ENCODE results near the gene EOLA1. TPM values are rescaled to one million over a fixed set of nuclear protein-coding genes. Genes with fewer than 3 reads are reported as not detected.

Gene EOLA1
- total and polyA plus RNA-seq, 2 of the 4 experiments (the other 2 are of a cell fraction) = 15.5 to 16.8 TPM

DNA sequence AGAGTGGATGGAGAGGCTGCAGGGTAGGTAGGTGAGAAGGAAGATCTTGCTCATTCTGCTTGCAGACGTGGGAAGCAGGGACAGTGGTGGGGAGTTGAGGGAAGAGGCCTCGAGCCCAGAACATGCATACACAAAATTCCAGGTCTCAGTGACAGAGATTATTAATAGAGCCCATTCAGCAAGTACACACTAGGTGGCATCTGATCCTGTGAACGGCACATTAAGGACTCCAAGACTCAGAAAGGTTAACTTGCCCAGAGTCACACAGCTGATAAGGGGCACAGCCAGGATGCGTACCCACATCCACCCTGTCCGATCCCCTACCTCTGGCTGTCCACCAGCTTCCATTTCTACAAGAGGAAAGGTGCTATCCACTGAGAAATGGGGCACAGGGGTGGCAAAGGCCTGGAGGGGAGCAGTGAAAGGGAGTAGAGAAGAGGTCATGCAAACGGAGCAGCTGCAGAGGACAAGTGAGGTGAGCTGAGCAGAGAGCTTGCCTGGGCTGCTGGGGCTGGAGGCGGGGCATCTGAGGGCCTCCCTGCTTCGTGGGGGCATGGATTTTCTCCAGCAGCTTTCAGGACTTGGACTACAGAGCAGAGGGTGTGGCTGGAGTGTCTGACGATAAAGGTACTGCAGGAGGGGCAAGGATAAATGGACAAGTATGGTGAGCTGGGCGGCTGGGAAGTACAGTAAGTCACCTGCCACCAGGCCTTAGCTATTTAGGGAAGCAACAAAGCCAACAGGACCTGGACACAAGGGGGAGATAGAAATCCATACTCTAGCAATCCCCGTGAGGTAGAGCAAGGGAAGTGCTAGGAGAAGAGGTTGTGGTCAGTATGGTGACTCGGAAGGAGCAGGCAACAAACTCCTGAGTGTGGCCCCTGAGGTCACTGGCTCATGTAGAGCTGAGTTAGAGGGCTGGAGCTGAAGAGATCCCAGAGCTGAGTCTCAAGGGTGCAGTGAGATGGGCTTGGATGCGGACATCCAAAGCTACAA, 46.9 kb upstream of the EOLA1 start:
- intact Hi-C loops (cut with micrococcal nuclease) (no loop called here), dilution Hi-C loops (cut with HindIII; ENCODE audit: low sequenced_read_pairs, unreplicated experiment) (no loop called here), in situ Hi-C loops (cut with MboI; ENCODE audit: low sequenced_read_pairs) (no loop called here)
- Histone ChIP-seq H3K9me3 (ENCODE audit: control insufficient read depth, insufficient read depth, low read length) (no peaks in the 10 kb centered on the region), H4K20me1 (ENCODE audit: insufficient read depth, low read length) (no peaks in the 10 kb centered on the region), H3K36me3 (ENCODE audit: control insufficient read depth, insufficient read depth, low read length) (peaks cover 33% of the 10 kb centered on the region), H2BK20ac (ENCODE audit: low read depth, low read length) (no peak overlapping the region), H3K27me3 (ENCODE audit: control insufficient read depth, insufficient read depth, low read length) (no peaks in the 10 kb centered on the region), H2AK9ac (replicated peaks; ENCODE audit: low read depth, low read length, poor library complexity) (no peak overlapping the region), H3K4me1 (ENCODE audit: control insufficient read depth, insufficient read depth, low read length) (no peaks in the 10 kb centered on the region), H3K4me2 (ENCODE audit: low read depth, low read length) (no peak overlapping the region), H3K23ac (ENCODE audit: low read depth, low read length) (no peak overlapping the region), H3K9me1 (ENCODE audit: insufficient read depth, low read length) (peaks cover 4% of the 10 kb centered on the region; the same call in 1 of the 2 replicates), H3K56ac (ENCODE audit: extremely low read depth, insufficient read depth, low read length) (no peak overlapping the region), H3K27ac (ENCODE audit: insufficient read depth, low read length) (no peak overlapping the region), H3K4ac (ENCODE audit: low read depth, low read length) (no peak overlapping the region), H4K91ac (ENCODE audit: insufficient read depth, low read depth, low read length) (no peak overlapping the region), H2AK5ac (ENCODE audit: low read depth, low read length) (no peak overlapping the region), H2AFZ (replicated peaks; ENCODE audit: low read length, poor library complexity) (no peak overlapping the region), H3K9ac (ENCODE audit: low read depth, low read length) (no peak overlapping the region), H2BK5ac (ENCODE audit: low read depth, low read length, poor library complexity, severe bottlenecking) (no peak overlapping the region), H3K18ac (ENCODE audit: low read depth, low read length) (no peak overlapping the region), H3K14ac (replicated peaks; ENCODE audit: low read depth, low read length) (no peak overlapping the region), H4K5ac (ENCODE audit: low read depth, low read length) (no peak overlapping the region), H4K8ac (ENCODE audit: low read depth in 2 of 2, low read length in 2 of 2) (no peak overlapping the region), H2BK120ac (ENCODE audit: low read depth, low read length) (no peak overlapping the region), H3K79me1 (ENCODE audit: low read depth in 1 of 2, low read length in 2 of 2) (no peaks in the 10 kb centered on the region; a peak in 1 of 4 replicates), H2BK15ac (ENCODE audit: low read depth, low read length) (no peak overlapping the region), H3K4me3 (ENCODE audit: insufficient read depth, low read depth, low read length) (no peak overlapping the region)
- BruUV-seq (replicated peaks) = no TSS peak
- TF ChIP-seq CTCF (conservative IDR thresholded peaks at IDR 0.05; ENCODE audit: low read depth, low read length) (peak; percentile 6; the same call in 1 of the 2 replicates), NFE2L2 (IDR thresholded peaks at IDR 0.05; ENCODE audit: low read depth, low read length) (no peak)
- TF ChIP-seq, protein P1, sequence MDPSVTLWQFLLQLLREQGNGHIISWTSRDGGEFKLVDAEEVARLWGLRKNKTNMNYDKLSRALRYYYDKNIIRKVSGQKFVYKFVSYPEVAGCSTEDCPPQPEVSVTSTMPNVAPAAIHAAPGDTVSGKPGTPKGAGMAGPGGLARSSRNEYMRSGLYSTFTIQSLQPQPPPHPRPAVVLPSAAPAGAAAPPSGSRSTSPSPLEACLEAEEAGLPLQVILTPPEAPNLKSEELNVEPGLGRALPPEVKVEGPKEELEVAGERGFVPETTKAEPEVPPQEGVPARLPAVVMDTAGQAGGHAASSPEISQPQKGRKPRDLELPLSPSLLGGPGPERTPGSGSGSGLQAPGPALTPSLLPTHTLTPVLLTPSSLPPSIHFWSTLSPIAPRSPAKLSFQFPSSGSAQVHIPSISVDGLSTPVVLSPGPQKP (IDR thresholded peaks at IDR 0.05; ENCODE audit: borderline replicate concordance, low read depth, low read length) = no peak
- ChIA-PET POLR2A (ENCODE audit: unreplicated experiment) (no interaction called here), CTCF (no interaction called here)
- ATAC-seq (ENCODE audit: low read depth) = no peak
- 67% methylated on average over 4 of the region's 13 CpGs; no CpG with 5 or more reads in 1 of the 2 experiments for WGBS, 2 experiments (ENCODE audit: extremely low coverage in 2 of 2, insufficient read length in 1 of 2)
- no peak for DNase-seq
